ENCODE data around the gene SLC49A4. TPM values are rescaled to one million over a fixed set of nuclear protein-coding genes. Genes with fewer than 3 reads are reported as not detected.

The SLC49A4 gene
- total RNA-seq, 6 experiments from 2014 or later: 5.5 to 8.6 (median 6.7) TPM

GRCh38 chr3:122797291-122797690 lies 2.4 kb downstream of the SLC49A4 start:
- TF ChIP-seq CTCF (IDR thresholded peaks at IDR 0.05) (no peak), POLR2A (IDR thresholded peaks at IDR 0.05) (no peak)

GRCh38 chr3:122799322-122799721 lies 4.5 kb downstream of the SLC49A4 start:
- no peak for ATAC-seq
- WGBS (ENCODE audit: insufficient coverage, low coverage, low lambda C conversion rate, missing lambda C conversion rate): 95% methylated on average over 2 of the region's 2 CpGs
- H3K4me3 ChIP-seq: no peak overlapping the region
- no peak overlapping the region for H3K27ac ChIP-seq
- DNase-seq: no peak
- peaks cover 0 to 10% (median 5%) of the 10 kb centered on the region in 4 donors for H3K4me1 ChIP-seq
- intact Hi-C loops (cut with DNase I): no loop called here
- no peaks in the 10 kb centered on the region for H3K27me3 ChIP-seq
- H3K36me3 ChIP-seq: no peaks in the 10 kb centered on the region
- H3K9me3 ChIP-seq: no peaks in the 10 kb centered on the region
- TF ChIP-seq POLR2A (IDR thresholded peaks at IDR 0.05): no peak
- no peak for TF ChIP-seq CTCF (IDR thresholded peaks at IDR 0.05)

More at GRCh38 chr3:122797291-122797690, 2.4 kb downstream of the SLC49A4 start:
- intact Hi-C loops (cut with DNase I): no loop called here
- Histone ChIP-seq H3K4me1 (peaks cover 0 to 16% (median 5%) of the 10 kb centered on the region in 4 donors), H3K27ac (no peak overlapping the region), H3K9me3 (no peaks in the 10 kb centered on the region), H3K4me3 (no peak overlapping the region), H3K36me3 (no peaks in the 10 kb centered on the region), H3K27me3 (no peaks in the 10 kb centered on the region)
- no peak for DNase-seq
- WGBS (ENCODE audit: insufficient coverage, low coverage, low lambda C conversion rate, missing lambda C conversion rate): 76% methylated on average over 3 of the region's 3 CpGs
- no peak for ATAC-seq

DNA sequence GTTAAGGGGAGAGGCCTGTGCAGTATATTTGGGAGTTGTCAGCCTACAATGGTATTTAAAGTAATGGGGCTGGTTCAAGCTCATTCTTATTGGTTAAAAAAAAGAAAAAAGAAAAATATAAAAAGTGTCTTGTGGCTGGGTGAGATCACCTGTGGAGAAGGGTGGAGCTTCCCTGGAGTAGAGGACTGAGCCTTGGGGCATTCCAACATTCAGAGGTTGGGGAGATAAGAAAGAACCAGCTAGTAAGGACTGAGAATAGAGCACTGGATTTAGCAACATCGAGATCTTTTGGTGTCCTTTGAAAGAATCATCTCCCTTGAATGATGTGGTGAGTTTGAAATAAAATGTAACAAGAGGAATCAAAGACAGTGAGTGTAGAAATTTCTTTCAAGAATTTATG lies 5.2 kb downstream of the SLC49A4 start:
- peaks cover 0 to 8% (median 4%) of the 10 kb centered on the region in 4 donors for H3K4me1 ChIP-seq
- 88% methylated on average over 1 of the region's 1 CpG for WGBS (ENCODE audit: insufficient coverage, low coverage, low lambda C conversion rate, missing lambda C conversion rate)
- no peak for ATAC-seq
- no peaks in the 10 kb centered on the region for H3K27me3 ChIP-seq
- intact Hi-C loops (cut with DNase I): no loop called here
- no peaks in the 10 kb centered on the region for H3K36me3 ChIP-seq
- H3K27ac ChIP-seq: no peak overlapping the region
- TF ChIP-seq CTCF (IDR thresholded peaks at IDR 0.05) (no peak), POLR2A (IDR thresholded peaks at IDR 0.05) (no peak)
- H3K4me3 ChIP-seq: no peak overlapping the region
- no peaks in the 10 kb centered on the region for H3K9me3 ChIP-seq
- no peak for DNase-seq

DNA sequence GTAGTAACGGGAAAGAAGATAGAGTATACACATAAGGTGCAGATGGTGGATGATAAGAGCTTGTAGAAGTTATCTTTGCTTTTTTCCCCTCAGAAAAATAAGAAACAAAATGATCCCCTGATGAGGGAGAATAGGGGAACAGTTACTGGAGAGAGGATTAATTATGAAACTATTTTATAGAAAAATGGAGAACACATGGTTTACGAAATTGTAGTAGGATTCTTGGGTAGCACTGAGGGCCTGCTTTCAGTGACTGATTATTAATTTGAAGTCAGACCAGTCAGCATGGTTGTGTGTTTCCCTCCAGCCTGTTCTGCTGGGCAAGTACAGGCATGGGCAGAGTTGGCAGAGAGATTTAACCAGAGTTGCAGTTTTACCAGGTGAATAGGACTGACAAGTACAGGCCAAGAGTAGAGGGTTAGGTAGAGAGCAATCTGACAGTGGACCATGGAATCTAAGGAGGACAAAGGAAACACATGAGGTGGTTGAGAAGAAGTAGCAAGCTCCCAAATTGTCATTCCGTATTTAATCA lies 5.9 kb downstream of the SLC49A4 start:
- Histone ChIP-seq H3K4me3 (no peak overlapping the region), H3K27ac (no peak overlapping the region), H3K4me1 (peaks cover 0 to 5% (median 2%) of the 10 kb centered on the region in 4 donors), H3K36me3 (no peaks in the 10 kb centered on the region), H3K27me3 (no peaks in the 10 kb centered on the region), H3K9me3 (no peaks in the 10 kb centered on the region)
- WGBS (ENCODE audit: insufficient coverage, low coverage, low lambda C conversion rate, missing lambda C conversion rate): 87% methylated on average over 3 of the region's 3 CpGs
- DNase-seq: no peak
- ATAC-seq: peak in 1 of 4 donors; percentile 31
- TF ChIP-seq CTCF (IDR thresholded peaks at IDR 0.05): no peak
- TF ChIP-seq POLR2A (IDR thresholded peaks at IDR 0.05): no peak
- intact Hi-C loops (cut with DNase I): no loop called here

- 100% methylated on average over 1 of the region's 1 CpG for WGBS (ENCODE audit: insufficient coverage, low coverage, low lambda C conversion rate, missing lambda C conversion rate)
- H3K9me3 ChIP-seq: no peaks in the 10 kb centered on the region
- no peak overlapping the region for H3K27ac ChIP-seq
- H3K36me3 ChIP-seq: no peaks in the 10 kb centered on the region
- H3K4me1 ChIP-seq: no peaks in the 10 kb centered on the region
- TF ChIP-seq CTCF (IDR thresholded peaks at IDR 0.05) (no peak), POLR2A (IDR thresholded peaks at IDR 0.05) (no peak)
- ATAC-seq (no peak), DNase-seq (no peak)
- H3K4me3 ChIP-seq: no peak overlapping the region
- intact Hi-C loops (cut with DNase I): no loop called here
- H3K27me3 ChIP-seq: no peaks in the 10 kb centered on the region
Observed at GRCh38 chr3:122802323-122802722, 7.5 kb downstream of the SLC49A4 start.
